Fibroblast of peridontal ligament (primary cell): ENCODE data around the gene MKI67.
A peak's percentile ranks its signal among the peaks of the same experiment; 100 is the strongest.

Source experiments
- DNase-seq: peaks from one replicate; pipeline ENCODE4 v3.0.0-alpha.2; 2010; ENCODE audit errors: extremely low read depth

The MKI67 gene

DNA sequence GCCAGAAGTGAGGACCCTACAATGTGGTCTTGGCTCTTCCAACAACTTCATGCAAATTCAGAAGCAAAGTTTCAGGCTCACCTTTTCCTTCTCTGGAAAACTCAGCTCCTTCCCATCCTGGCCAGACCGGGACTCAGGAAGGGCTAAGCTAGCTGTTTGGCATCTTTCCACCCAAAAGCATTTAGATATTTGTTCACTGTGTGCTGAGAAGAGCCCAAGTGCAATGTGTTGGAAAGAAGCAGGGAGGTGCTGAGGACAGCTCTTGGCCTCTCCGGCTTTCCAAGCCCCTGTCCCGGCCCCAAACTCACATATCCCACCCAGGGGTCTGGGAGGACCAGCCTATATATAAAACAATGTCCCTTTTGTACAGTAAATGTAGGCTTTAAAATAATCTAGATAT, 44.5 kb downstream of the MKI67 start:
- DNase-seq, result no peak

DNA sequence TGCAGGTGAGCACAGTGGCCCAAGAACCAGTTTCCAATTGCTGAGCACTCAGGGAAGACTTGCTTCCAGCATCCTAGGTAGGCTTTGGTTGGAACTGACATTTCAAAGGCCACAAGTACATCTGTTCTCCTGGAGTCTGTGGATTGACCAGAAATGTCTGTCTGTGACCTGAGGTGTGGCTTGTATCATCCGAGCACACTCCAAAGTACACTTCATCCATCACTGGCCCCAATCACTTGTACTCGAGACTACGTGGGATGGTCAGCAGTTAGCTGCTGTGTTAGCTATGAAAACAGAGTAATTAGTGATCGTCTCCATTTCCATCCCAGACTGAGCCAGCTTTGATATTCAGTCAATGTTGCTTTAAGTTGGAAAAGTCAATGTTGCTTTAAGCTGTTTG, 45.0 kb downstream of the MKI67 start:
- no peak for DNase-seq

DNA sequence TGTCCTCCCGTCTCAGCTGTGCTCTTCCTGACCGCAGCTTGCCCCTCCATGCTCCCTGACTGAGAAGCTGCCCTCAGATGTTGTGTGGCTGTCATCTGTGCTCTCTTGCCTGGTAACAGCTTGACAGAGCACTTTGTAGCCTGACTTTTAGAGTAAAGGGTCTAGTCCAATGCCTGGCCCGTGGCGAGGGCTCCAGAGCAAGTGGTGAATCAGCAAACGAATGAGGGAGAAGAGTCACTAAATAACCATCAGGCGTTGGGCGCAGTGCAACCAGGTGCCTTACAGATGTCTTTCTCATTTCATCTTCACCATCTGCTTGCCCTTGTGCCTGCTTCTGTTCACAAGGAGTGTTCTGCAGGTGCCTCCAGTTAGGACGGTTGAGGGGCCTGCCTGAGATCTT, 45.6 kb downstream of the MKI67 start:
- no peak for DNase-seq

DNA sequence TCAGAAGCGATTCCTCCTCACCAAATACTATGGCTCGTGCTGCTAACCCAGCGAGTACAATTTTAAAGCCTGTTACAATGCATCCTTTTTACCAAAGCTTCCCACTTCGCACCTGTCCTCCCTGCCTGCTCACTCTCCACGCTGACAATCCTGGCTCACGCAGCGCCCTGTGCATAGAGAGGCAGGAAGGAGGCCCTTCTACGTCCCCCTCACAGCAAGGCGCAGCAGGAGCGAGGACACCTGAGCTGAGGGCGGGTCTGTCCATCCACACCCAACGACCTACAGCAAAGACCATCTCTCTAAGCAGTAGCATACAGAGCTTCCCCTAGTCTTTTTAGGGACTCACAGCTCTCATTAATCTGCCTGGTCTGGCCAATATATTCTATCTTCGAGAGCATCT, 46.0 kb downstream of the MKI67 start:
- no peak for DNase-seq

DNA sequence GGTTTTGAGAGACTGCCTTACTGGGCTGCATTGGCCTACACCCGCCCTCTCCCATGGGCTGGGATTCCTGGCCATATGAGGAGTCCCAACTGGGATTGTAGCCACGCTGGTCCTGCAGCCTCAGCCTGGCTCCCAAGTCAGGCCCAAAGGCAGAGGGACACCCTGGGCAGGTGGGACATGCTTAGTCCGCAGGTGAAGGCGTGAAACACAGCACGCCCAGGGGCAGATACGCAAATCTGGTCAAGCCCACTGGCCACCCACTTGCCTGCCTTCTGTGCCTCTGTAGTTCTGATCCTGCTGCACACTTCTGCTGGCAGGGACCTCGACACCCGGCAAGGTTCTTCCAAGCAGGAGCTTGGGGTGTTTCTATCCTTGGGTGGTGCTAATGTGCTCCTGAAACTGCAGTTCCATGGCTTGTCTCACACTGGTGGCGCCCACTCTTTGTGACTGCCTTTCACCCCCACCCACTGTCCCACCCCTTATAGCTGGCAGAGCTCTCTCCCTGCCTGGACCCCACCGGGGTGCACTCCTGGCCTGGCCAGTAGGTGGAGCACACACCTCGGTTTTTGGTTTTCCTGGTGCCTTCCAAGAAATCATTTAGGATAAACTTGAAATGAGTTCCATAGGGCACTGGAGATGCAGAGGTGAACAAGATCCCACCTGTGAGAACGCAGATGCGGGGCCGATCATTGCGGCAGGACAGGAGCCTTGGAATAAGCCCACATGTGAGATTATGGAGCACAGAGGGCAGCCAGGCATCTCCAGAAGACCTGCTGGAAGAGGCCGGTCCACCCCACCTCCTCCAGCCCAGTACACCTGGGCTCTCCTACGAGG, 47.9 kb downstream of the MKI67 start:
- DNase-seq, result peak; percentile 48

DNA sequence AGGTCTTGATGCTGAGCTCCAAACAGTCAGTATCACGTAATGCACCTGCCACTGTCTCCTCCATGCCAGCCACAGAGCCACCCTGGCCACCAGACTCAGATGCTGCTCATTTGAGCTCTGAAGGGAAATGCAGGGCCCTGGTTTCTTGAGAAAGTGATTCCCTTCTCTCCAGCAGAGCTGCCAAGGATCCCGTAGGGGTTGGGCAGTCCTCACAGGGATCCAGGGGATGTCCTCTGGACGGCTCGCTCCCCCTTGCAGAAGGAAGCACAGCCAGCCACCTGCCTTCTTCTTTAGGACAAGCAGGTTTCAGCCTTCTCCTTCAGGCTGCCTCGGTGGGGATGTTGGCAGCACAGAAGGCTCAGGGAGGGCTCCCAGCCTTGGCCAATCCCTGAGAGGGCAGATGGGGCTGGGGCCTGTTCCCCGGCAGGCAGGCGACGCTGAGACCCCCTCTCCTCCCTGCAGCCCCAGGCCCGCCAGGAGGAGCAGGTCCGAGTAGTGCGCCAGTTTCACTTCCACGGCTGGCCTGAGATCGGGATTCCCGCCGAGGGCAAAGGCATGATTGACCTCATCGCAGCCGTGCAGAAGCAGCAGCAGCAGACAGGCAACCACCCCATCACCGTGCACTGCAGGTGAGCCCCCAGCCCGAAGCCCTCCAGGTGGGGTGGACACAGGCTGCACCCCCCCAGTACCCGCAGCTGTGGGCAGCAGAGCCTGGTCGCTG, 48.9 kb downstream of the MKI67 start:
- no peak for DNase-seq

DNA sequence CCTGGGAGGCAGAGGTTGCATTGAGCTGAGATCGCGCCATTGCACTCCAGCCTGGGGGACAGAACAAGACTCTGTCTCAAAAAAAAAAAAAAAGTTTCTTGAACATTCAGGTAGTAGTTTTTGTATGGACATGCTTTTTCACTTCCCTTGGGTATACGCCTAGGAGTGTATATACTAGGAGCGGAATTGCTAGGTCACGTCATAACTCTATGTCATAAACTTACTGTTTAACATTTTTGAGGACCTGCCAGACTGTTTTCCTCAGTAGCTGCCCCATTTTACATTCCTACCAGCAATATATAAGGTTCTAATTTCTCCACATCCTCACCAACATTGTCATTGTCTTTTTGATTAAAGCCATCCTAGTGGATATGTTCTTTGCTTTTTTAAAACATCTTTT, 51.6 kb downstream of the MKI67 start:
- no peak for DNase-seq

DNA sequence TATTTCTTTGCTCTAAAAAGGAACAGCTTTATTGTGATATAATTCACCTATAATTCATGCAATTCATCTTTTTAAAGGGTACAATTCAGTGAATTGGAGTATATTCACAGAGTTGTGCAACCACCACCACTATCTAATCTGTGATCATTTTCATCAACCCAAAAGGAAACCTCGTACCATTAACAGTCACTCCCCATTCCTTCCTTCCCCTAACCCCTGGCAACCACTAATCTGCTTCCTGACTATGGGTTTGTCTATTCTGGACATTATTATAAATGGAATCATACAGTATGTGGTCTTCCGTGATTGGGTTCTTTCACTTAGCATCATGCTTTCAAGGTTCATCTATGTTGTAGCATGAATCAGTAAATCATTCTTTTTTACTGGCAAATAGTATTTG, 52.3 kb downstream of the MKI67 start:
- DNase-seq, result no peak

DNA sequence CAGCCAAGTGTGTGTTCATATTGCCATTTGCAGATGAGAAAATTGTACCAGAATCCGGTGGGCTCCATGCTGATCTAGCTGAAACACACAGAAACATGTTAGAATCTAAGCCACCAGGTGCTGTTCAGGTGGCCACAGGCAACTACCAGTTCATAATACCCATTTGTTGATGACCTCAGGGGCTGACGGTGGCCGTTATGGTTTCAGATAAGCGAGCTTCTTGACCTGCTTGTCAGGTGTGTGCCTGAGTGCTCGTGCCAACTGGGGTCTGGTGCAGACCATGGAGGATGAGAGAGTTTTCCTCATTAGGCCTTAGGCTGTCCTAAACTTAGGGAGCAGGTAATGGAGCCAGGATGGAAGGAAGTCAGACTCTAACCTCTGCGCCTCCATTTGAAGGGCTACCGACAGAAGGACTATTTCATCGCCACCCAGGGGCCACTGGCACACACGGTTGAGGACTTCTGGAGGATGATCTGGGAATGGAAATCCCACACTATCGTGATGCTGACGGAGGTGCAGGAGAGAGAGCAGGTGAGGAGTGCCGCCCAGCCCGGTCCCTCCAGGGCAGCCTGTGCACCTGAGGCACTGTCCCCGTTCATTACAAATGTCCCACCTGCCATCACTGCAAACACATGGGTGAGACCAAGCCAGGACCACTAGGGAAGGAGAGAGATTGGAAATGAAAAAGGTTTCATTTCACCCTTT, 53.1 kb downstream of the MKI67 start:
- DNase-seq, result no peak

DNA sequence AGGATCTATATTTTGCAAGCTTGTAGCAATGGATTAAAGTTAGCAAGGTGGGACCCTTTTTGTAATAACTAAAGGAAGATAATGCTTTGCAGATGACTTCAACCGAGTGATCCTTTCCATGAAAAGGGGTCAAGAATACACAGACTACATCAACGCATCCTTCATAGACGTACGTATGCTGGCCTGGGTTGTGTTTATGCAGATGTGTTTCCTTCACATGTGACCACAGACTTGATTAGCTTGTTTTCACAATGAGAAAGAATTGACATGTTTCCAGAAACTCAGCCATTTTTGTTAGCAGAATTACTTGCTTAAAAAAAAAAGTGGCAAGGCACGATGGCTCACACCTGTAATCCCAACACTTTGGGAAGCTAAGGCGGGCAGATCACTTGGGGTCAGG, 54.2 kb downstream of the MKI67 start:
- DNase-seq, result no peak

DNA sequence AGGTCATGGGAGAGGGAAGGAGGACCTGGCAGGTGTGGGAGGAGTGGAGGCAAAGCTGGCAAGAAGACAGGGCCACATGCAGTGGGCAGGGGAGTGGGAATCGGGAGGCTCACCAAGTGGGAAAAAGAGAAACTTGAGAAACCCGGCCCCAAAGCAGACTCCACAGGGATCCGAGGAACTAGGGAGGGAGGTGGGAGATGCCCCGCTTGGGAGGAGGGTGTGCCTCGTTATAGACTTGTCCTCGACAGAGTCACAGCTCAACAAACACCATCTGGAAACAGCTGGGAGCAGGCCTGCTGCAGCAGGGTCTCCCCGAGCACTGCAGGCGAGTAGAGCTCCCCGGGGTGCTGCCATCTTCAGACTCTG, 54.8 kb downstream of the MKI67 start:
- no peak for DNase-seq

DNA sequence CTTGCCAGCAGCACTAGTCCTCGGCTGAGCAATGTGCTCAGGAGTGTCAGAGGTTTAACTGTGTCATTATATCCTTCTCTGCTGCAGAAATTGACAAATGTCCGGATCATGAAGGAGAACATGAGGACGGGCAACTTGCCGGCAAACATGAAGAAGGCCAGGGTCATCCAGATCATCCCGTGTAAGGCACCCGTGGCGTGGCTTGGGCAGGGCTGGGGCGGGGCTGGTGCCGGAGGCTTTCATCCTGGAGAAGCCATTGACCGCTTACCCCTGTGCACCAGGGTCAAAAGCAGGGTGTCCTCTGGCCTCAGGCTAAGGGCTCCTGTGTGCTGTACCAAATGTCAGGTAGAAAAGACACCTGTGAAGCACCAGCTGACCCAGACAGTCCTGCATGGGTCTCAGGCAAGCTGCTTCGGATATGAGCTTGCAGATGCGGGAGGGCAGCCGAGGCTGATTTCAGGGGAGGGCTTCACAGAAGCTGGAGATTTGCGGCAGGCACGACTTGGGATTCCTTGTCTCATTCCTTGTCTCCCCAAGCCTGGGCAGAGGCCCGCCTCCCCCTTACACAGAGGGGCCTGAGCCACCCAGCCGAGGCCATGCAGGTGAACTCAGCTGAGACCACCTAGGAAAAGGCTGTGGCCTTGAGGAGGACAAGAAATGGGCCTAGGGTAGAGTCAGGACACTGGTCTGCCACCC, 55.4 kb downstream of the MKI67 start:
- DNase-seq, result no peak

DNA sequence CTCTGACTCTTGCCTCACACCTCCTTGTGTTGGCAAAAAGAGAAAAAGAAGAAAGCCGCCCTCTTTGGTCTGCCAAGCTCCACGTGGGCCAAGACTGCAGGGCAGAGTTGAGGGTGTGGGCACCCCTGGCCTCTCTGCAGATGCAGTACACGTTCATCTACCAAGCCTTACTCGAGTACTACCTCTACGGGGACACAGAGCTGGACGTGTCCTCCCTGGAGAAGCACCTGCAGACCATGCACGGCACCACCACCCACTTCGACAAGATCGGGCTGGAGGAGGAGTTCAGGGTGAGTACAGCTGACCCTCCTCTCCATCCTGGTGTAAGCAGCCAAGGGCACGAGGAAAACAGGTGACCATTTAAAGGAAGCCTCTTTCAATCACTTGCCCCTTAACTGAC, 56.1 kb downstream of the MKI67 start:
- no peak for DNase-seq

DNA sequence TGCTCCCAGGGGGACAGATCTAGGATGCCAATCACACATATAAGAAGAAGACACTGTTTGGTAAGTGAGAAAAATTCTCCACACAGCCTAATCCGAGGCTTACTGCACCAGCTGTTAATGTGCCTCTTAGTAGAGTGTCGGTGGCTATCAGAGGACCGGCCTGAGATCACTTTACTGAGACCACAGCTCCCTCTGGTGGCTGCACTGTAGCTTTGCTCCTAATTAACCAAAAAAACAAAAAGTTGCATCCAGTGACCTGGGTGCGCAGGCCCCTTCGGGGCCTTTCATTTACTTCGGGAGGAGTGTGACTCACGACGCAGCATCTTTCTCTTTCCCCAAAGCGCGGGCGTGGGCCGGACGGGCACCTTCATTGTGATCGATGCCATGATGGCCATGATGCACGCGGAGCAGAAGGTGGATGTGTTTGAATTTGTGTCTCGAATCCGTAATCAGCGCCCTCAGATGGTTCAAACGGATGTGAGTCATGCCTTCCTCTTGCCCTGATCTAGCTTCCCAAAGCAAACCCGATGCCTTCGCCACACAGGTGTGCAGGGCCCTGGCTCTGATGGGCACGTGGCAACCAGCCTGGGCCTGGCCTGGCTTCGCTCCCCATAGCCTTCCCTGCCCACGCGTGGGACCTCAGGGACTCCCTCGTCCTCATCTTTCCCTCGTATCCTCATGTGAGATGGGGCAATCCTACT, 56.7 kb downstream of the MKI67 start:
- DNase-seq, result peak; percentile 73

DNA sequence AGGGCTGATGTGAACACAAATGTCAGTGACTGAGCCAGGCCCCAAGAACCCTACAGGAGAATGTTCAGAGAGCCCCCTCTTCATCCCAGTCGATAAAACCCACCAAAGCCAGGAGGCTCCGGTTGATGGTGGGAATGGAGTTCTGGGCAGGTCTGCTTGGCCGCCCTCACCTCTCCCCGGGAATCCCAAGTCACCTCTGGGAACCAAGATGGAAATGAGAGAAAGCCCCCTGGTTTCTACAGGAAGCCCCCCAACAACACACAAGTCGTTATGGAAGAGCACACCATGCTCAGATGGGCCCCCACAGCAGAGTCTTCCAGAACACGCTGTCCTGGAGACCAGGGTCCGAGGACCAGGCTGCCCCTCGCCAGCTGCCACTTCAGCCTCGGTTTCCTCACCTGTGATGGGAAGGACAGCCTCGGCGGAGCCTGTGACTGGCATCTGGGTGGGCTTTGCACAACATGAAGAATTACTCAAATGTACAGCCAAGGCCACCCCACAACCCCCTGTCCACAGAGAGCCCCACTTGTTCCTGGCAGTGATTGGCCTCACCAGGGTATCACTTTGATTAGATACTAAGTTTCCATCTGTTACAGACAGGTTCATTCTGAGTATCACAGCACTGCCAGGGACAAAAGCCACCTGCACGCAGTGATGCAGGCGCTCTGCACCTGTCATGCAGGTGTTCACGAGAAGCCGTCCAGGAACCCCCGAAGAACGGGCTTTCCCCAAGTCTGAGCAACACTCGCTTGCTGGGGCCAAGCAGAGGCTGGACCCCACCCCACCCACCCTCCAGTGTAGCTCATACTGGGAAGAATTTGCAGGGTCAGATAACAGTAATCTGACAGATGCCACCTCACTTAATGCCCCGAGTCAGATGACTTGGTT, 57.6 kb downstream of the MKI67 start:
- DNase-seq, result no peak

DNA sequence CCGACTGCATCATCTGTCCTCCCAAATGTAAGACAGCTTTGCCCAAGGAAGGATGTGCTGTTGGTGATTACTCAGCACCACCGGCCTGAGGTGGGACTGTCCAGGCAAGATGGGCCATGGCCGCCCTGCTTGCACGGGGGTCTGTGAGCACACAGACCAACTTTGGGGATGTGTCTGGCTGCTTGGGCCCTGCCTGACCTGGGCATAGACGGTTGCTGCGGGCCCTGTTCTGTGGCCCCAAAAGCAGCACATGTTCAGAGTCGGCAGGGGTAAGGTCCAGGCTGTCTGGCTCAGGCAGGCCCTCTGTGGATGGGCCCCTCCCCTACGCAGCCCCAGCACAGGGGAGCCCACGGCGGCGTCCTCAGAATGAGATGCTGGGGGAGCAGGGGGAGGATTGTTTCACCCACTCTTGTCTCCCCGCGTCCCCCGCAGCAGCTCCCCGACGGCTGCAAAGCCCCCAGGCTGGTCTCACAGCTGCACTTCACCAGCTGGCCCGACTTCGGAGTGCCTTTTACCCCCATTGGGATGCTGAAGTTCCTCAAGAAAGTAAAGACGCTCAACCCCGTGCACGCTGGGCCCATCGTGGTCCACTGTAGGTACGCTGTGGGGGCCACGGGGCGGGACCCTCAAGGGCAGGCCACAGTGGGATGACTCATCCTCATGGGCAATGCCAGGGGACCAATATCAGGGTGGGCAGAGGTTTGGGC, 58.4 kb downstream of the MKI67 start:
- DNase-seq, result no peak

DNA sequence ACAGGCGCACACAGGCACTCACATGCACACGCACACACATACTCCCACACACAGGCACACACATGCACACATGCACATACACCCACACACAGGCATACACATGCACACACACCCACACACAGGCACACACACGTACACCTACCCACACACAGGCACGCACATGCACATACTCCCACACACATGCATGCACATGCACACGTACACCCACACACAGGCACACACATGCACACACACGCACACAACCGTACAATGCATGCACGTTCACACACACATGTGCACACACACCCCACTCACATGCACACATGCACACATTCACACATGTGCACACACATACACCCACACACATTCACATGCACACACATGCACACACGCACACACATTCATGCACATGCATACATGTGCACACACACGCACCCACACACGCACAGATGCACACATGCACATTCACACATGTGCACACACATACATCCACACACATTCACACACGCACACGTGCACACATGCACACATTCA, 59.3 kb downstream of the MKI67 start:
- no peak for DNase-seq

DNA sequence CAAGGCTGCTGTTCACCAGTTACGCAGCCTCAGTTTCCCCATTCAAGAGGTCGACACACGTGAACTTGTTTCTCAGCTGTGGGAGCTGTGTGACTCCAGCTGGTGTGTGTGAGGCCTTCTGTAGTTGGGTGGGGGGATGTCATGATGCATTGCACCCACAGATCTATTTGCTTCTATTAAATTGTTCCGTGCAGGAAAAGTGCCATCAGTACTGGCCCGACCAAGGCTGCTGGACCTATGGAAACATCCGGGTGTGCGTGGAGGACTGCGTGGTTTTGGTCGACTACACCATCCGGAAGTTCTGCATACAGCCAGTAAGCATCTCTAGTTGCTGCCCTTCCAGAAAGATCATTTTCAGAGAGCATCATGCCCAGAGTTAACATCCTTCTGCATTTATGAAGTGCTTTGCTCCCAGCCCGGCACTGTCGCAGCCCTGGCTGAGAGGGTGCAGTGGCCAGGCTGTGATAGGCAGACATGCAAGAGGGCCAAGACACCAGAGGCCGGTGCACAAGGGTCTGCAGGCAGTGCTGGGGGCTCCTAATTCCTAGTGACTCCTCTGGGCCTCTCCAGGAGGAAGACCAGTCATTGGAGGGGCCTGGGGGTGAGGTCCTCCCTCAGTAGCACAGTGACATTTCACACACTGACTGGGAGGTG, 60.2 kb downstream of the MKI67 start:
- no peak for DNase-seq

DNA sequence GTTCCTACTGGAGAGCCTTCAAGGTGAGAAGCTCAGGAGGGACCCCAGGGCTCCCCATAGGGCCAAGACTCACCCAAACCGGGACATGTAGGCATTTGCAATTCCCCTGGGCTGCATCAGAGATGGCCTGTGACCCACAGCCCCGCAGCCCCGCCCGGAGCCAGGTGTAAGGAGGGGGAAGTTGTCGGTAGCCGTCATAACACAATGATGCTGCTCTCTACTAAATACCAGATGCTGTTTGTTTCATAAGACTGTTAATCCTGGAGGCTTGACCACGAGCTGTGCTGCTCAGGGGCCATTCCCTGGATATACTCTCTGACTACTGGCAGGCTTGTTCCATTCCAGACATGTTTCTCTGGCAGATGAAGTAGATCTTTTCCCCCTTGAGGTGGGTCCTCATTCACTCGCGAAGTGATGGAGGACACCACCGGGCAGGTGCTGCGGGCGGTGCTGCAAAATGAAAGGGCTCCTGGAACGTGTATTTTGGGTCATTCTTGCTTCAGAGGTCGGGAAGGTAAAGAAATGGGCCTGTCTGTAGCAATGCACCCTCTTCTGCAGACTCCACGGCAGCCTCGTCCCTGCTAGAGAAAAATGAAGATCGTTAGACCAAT, 61.1 kb downstream of the MKI67 start:
- no peak for DNase-seq
